GM21526 (cell line): Measurements from ENCODE around the gene NRG4.
"Not testable (repeated sequence)": the region's sequence is repeated elsewhere in the genome, so short reads cannot be mapped to it uniquely, and the experiment has no call there.

Experiments
- ATAC-seq: cut with Tn5 transposase; IDR thresholded peaks from one replicate; pipeline ENCODE4 v1.9.1; 2021; ENCODE audit warnings: moderate library complexity; ENCODE audit not compliant: unreplicated experiment, low FRiP score

NRG4 gene

GRCh38 chr15:75995611-75996010 lies 16.6 kb downstream of the NRG4 start:
- ATAC-seq: no peak

DNA sequence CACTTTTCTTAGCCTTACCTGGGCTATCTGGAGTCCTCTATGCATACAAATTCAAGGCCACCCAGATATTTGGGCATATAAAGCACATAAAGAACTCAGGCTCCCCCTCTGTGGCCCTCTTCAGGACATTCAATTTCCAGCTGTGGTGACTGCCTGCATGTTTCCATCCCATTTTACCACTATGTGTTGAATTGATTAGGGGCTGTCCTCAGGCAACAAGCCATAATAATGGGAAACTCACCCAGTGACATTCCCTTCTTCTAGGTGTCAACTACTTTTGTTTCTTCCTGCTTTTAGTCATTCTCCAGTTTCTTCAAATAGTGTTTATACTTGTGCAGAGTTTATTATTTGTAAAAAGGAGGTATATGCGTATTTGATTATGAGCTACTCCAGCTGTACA lies 18.0 kb downstream of the NRG4 start:
- ATAC-seq: no peak

- no peak for ATAC-seq
Measured at GRCh38 chr15:75992897-75993296, 19.3 kb downstream of the NRG4 start.

DNA sequence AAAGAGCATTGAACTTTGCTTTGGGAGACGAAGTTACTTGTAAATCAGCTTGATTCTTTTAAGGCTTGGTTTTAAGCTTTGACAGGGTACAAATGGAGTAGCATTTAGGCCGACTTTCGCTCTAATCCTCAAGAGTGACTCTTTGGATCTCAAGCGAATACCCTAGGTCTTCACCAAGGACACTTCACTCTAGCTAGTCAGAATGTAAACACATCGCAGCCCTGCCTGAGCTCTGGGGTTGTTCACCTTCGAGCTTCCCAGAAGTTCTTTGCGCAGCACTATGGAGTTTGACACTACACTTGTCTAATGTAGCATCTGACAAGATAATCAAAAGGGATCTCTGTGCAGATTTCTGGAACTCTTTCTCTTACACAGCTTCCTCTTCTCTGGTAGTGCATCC lies 22.3 kb downstream of the NRG4 start:
- no peak for ATAC-seq

DNA sequence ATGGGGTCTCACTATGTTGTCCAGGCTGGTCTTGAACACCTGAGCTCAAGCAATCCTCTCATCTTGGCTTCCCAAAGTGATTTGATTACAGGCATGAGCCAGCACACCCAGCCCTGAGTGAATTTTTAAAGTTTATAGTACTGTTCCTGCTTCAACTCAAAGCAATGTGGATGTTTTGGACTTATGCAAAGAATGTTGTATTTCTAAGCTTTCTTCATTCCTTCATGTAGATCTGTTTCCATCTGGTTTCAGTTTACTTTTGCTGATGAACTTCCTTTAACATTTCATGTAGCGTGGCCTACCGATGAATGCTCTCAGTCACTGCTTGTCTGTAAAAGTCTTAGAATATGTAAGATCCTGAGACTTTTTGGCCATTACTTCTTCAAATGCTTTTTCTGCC lies 23.2 kb downstream of the NRG4 start:
- ATAC-seq: no peak

- ATAC-seq: no peak
Measured at GRCh38 chr15:75985971-75986370, 26.3 kb downstream of the NRG4 start.

DNA sequence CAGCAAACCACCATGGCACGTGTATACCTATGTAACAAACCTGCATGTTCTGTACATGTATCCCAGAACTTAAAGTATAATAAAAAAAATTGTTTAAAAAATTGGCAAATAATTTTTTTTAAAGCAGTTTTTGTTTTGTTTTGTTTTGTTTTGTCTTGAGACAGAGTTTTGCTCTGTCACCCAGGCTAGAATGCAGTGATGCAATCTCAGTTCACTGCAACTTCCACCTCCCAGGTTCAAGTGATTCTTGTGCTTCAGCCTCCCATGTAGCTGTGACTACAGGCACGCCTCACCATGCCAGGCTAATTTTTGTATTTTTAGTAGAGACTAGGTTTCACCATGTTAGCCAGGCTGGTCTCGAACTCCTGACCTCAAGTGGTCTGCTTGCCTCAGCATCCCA lies 27.5 kb downstream of the NRG4 start:
- ATAC-seq: not testable (repeated sequence)

- no peak for ATAC-seq
Measured at GRCh38 chr15:75982468-75982867, 29.8 kb downstream of the NRG4 start.

GRCh38 chr15:75981149-75981815 lies 30.9 kb downstream of the NRG4 start:
- ATAC-seq: no peak

GRCh38 chr15:75976766-75977165 lies 35.5 kb downstream of the NRG4 start:
- not testable (repeated sequence) for ATAC-seq

- ATAC-seq: no peak
Measured at GRCh38 chr15:75966073-75966472, 46.2 kb downstream of the NRG4 start.

DNA sequence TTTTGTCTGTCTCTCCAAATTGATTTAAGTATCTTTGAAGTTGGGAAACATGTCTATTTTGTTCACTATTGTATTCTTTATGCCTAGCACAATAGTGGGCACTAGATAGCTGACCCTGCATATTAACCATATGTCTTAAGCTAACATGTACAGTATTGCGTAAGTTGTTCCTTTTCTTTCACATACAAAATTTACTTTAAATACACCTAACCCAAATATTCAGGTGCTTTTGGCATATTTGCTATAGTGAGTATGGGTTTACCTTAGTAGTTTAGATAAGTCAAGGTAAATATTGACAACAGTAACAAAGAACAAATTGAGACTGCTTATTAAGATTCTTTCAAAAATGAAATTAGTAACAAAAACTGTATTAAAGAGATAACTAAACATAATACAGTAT lies 50.9 kb downstream of the NRG4 start:
- no peak for ATAC-seq

- no peak for ATAC-seq
Measured at GRCh38 chr15:75955720-75956119, 56.5 kb downstream of the NRG4 start.

GRCh38 chr15:75952525-75952924 lies 59.7 kb downstream of the NRG4 start:
- ATAC-seq: no peak

GRCh38 chr15:75948761-75949296 lies 63.4 kb downstream of the NRG4 start:
- no peak for ATAC-seq

DNA sequence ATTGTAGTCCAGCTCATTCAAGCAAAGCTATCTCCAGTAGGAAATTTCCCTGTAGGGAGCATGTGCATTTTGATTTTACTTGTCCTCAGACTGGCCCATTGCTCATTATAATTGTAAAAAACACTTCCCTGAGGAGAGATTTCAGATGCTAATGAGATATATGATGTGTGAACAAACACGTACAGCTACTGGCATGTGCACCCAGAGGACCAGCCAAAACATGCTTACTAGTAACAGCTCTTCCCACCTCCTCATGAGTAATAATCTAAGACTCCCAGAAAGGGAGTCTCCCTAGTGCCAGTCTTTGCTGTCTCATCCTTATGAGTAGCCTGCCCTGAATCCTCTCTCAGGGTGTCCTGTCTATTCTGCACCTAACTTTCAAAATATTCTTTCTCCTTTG lies 65.1 kb downstream of the NRG4 start:
- ATAC-seq: no peak

- no peak for ATAC-seq
Measured at GRCh38 chr15:75945953-75946352, 66.3 kb downstream of the NRG4 start.

GRCh38 chr15:75943713-75944215 lies 68.5 kb downstream of the NRG4 start:
- ATAC-seq: no peak

DNA sequence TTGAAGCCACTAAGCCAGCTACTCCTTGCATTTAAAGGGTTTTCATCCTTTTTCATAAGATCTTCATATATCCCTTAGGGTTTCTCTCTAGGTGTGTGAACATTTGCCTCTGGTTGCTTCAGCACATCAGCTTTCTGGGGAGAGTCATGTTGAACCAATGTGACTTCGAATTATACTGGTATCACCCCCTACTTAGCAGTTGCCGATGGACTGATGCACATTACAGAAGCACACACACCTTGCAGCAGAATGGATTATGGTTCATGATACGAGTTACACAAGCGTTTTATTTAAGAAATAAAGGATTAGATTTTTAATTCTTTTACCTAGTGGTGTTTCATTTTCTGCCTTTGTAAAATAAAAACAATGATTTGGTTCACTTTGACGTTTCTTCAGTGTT lies 69.0 kb downstream of the NRG4 start:
- no peak for ATAC-seq

GRCh38 chr15:75942464-75942863 lies 69.8 kb downstream of the NRG4 start:
- no peak for ATAC-seq

- no peak for ATAC-seq
Measured at GRCh38 chr15:75930866-75931265, 81.4 kb downstream of the NRG4 start.

GRCh38 chr15:75929799-75930565 lies 82.2 kb downstream of the NRG4 start:
- no peak for ATAC-seq
